ENCODE data around the gene PARD3B. TPM values are rescaled to one million over a fixed set of nuclear protein-coding genes. Genes with fewer than 3 reads are reported as not detected.

PARD3B gene
- total RNA-seq, 1 experiment from 2014 or later: 3.9 TPM

GRCh38 chr2:205283736-205284270 is 738.5 kb downstream of the PARD3B start:
- ATAC-seq (no peak), DNase-seq (no peak)
- Histone ChIP-seq H3K4me3 (ENCODE audit: low read length) (no peak overlapping the region), H3F3A (ENCODE audit: low read length, unreplicated experiment) (no peaks in the 10 kb centered on the region), H4K20me1 (ENCODE audit: low read length) (no peaks in the 10 kb centered on the region), H3K27ac (ENCODE audit: low read length) (no peak overlapping the region), H3K4me2 (ENCODE audit: low read length) (no peak overlapping the region), H3K79me2 (ENCODE audit: low read length) (no peaks in the 10 kb centered on the region), H3K9me2 (replicated peaks; ENCODE audit: low read length) (no peaks in the 10 kb centered on the region), H3K27me3 (ENCODE audit: low read length) (no peaks in the 10 kb centered on the region), H3K36me3 (ENCODE audit: low read depth, low read length) (no peaks in the 10 kb centered on the region), H3K4me1 (ENCODE audit: insufficient read depth, low read length) (no peaks in the 10 kb centered on the region), H2AFZ (ENCODE audit: low read length) (no peak overlapping the region), H3K9ac (ENCODE audit: low read length) (no peak overlapping the region), H3K9me3 (ENCODE audit: low read length) (no peaks in the 10 kb centered on the region)
- CTCF ChIA-PET: no interaction called here
- BruUV-seq (replicated peaks): no TSS peak
- intact Hi-C loops (cut with micrococcal nuclease): no loop called here
- TF ChIP-seq CTCF (conservative IDR thresholded peaks at IDR 0.05; ENCODE audit: low read depth, low read length): no peak
- TF ChIP-seq EZH2phosphoT487 (IDR thresholded peaks at IDR 0.05; ENCODE audit: borderline replicate concordance, low read length): no peak
- TF ChIP-seq EZH2 (IDR thresholded peaks at IDR 0.05; ENCODE audit: low read length, unreplicated experiment): no peak
- POLR2A ChIA-PET (ENCODE audit: unreplicated experiment): no interaction called here

- no peaks in the 10 kb centered on the region for H3K27me3 ChIP-seq (ENCODE audit: low read length)
- DNase-seq: no peak
These were observed 739.1 kb downstream of the PARD3B start for GRCh38 chr2:205284334-205284733.

More at GRCh38 chr2:205284334-205284733, 739.1 kb downstream of the PARD3B start:
- TF ChIP-seq EZH2phosphoT487 (IDR thresholded peaks at IDR 0.05; ENCODE audit: borderline replicate concordance, low read length) (no peak), EZH2 (IDR thresholded peaks at IDR 0.05; ENCODE audit: low read length, unreplicated experiment) (no peak), CTCF (conservative IDR thresholded peaks at IDR 0.05; ENCODE audit: low read depth, low read length) (no peak)
- Histone ChIP-seq H3K9me2 (replicated peaks; ENCODE audit: low read length) (no peaks in the 10 kb centered on the region), H3K4me1 (ENCODE audit: insufficient read depth, low read length) (no peaks in the 10 kb centered on the region), H3K4me2 (ENCODE audit: low read length) (no peak overlapping the region), H4K20me1 (ENCODE audit: low read length) (no peaks in the 10 kb centered on the region), H2AFZ (ENCODE audit: low read length) (no peak overlapping the region), H3F3A (ENCODE audit: low read length, unreplicated experiment) (no peaks in the 10 kb centered on the region), H3K27ac (ENCODE audit: low read length) (no peak overlapping the region), H3K79me2 (ENCODE audit: low read length) (no peaks in the 10 kb centered on the region), H3K9me3 (ENCODE audit: low read length) (no peaks in the 10 kb centered on the region), H3K9ac (ENCODE audit: low read length) (no peak overlapping the region), H3K36me3 (ENCODE audit: low read depth, low read length) (no peaks in the 10 kb centered on the region), H3K4me3 (ENCODE audit: low read length) (no peak overlapping the region)
- POLR2A ChIA-PET (ENCODE audit: unreplicated experiment): no interaction called here
- CTCF ChIA-PET: no interaction called here
- intact Hi-C loops (cut with micrococcal nuclease): no loop called here
- BruUV-seq (replicated peaks): no TSS peak
- no peak for ATAC-seq

Measured in PC-3 (cell line).